Prostate gland (tissue), 2 donors: ENCODE results near the gene PADI1. TPM values are rescaled to one million over a fixed set of nuclear protein-coding genes. Genes with fewer than 3 reads are reported as not detected.

ENCODE experiments used
- DNase-seq: peaks from one replicate; pipeline ENCODE4 v3.0.0-alpha.2; 2019; ENCODE audit warnings: low spot score
- H3K27ac ChIP-seq, 2 donors: fragments of 200-600 bp; sonication (generic); 2 replicates each; pipeline ENCODE4 v1.5.1; 2017 to 2019
- H3K27me3 ChIP-seq: fragments of 200-600 bp; sonication (generic); replicated peaks from 2 replicates; pipeline ENCODE4 v1.5.1; 2019; ENCODE audit not compliant: insufficient read depth
- H3K36me3 ChIP-seq, 2 donors: fragments of 200-600 bp; sonication (generic); 1 replicate in 1 of 2; 2 replicates in 1 of 2; pipeline versions ENCODE4 v1.5.1 to v1.8.1; 2017 to 2019
- H3K4me1 ChIP-seq: fragments of 200-600 bp; sonication (generic); replicated peaks from 2 replicates; pipeline ENCODE4 v1.5.1; 2019
- H3K4me3 ChIP-seq, 2 donors: fragments of 200-600 bp; sonication (generic); 2 replicates each; pipeline ENCODE4 v1.5.1; 2017 to 2019
- H3K9me3 ChIP-seq: fragments of 200-600 bp; sonication (generic); 2 replicates; pipeline ENCODE4 v1.5.1; 2017
- POLR2A ChIP-seq: fragments of 450-650 bp; IDR thresholded peaks from one replicate; pipeline ENCODE4 v1.6.1; 2016; ENCODE audit warnings: antibody characterized with exemption, mild to moderate bottlenecking
- POLR2AphosphoS5 ChIP-seq: sonication (generic); formaldehyde crosslinking; IDR thresholded peaks from one replicate; pipeline ENCODE4 v1.6.1; 2017; ENCODE audit warnings: antibody characterized with exemption
- WGBS: methylation state at CpG from one replicate; pipeline ENCODE4 v1.1.5; 2018; 5-methylcytosine and 5-hydroxymethylcytosine counted together
- intact Hi-C: fragments of 100-400 bp; cut with DNase I; formaldehyde crosslinking; loops from one replicate; pipeline ENCODE4 v1.14.2; 2022
- total RNA-seq, 2 donors: library from RNA; depleted of rRNA; stranded (reverse); fragments of >200 nt; gene quantifications; one replicate each; pipeline ENCODE4 v1.1.0, GENCODE V29; 2016
- TF ChIP-seq, protein P1 (sequence below), 4 experiments: fragments of 200-600 bp in 2 of 4; fragments of 450-650 bp in 2 of 4; sonication (generic) in 2 of 4; IDR thresholded peaks; 1 replicate in 3 of 4; 2 replicates in 1 of 4; pipeline ENCODE4 v1.5.1; 2016 to 2019; ENCODE audit warnings: antibody characterized with exemption in 4 of 4, mild to moderate bottlenecking in 2 of 4, moderate library complexity in 2 of 4

Gene PADI1
- total RNA-seq, 2 donors from 2014 or later = 0.18 to 0.34 TPM

DNA sequence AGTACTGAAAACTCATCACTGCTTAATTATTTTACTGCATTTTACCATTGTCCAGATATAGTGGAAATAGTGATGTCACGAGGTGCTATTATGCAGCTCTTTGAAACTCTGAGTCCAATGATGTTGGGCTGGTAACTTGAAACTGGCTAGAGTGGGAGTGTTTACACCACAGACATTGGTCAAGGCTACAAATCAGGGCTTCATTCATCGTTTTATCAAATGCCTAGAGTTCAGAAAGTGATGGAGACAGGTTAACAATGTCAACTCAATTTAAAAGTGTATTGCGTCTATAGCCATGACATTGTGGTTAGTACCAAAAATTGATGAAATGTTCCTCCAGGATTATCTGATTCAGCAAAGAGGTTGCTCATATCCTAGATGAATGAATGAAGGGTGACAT, 12.7 kb downstream of the PADI1 start:
- Histone ChIP-seq H3K27me3 (no peaks in the 10 kb centered on the region), H3K4me1 (no peaks in the 10 kb centered on the region), H3K4me3 (no peak overlapping the region), H3K36me3 (no peaks in the 10 kb centered on the region), H3K27ac (no peak overlapping the region), H3K9me3 (no peaks in the 10 kb centered on the region)
- no peak for DNase-seq
- TF ChIP-seq, protein P1, sequence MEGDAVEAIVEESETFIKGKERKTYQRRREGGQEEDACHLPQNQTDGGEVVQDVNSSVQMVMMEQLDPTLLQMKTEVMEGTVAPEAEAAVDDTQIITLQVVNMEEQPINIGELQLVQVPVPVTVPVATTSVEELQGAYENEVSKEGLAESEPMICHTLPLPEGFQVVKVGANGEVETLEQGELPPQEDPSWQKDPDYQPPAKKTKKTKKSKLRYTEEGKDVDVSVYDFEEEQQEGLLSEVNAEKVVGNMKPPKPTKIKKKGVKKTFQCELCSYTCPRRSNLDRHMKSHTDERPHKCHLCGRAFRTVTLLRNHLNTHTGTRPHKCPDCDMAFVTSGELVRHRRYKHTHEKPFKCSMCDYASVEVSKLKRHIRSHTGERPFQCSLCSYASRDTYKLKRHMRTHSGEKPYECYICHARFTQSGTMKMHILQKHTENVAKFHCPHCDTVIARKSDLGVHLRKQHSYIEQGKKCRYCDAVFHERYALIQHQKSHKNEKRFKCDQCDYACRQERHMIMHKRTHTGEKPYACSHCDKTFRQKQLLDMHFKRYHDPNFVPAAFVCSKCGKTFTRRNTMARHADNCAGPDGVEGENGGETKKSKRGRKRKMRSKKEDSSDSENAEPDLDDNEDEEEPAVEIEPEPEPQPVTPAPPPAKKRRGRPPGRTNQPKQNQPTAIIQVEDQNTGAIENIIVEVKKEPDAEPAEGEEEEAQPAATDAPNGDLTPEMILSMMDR (IDR thresholded peaks at IDR 0.05) = no peak
- no peak for TF ChIP-seq POLR2AphosphoS5
- TF ChIP-seq POLR2A = no peak
- intact Hi-C loops = no loop called here
- 88% methylated on average over 3 of the region's 3 CpGs for WGBS

DNA sequence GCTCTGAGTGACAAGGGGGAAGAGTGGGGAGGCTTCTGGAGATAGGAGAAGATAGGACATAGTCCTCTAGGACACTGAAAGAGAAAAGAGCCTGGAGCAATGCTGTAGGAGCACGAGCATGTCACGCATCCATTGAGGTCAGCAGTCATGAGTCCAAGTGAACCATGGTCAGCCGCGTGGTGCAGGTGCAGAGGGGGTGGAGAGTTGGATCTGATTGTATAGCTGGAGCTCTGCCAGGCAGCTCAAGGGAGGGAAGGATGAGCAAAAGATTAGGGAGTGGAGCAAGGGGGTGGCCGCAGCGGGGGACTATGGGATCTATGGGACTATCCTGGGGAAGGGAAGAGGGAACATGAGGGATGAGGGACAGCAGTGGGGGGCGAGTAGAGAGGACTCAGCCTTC, 14.0 kb downstream of the PADI1 start:
- WGBS = 59% methylated on average over 7 of the region's 7 CpGs
- DNase-seq = no peak
- Histone ChIP-seq H3K9me3 (no peaks in the 10 kb centered on the region), H3K27ac (no peak overlapping the region), H3K4me1 (no peaks in the 10 kb centered on the region), H3K4me3 (no peak overlapping the region), H3K27me3 (no peaks in the 10 kb centered on the region), H3K36me3 (no peaks in the 10 kb centered on the region)
- intact Hi-C loops = no loop called here
- TF ChIP-seq, protein P1 (IDR thresholded peaks at IDR 0.05) = no peak
- no peak for TF ChIP-seq POLR2AphosphoS5
- no peak for TF ChIP-seq POLR2A

DNA sequence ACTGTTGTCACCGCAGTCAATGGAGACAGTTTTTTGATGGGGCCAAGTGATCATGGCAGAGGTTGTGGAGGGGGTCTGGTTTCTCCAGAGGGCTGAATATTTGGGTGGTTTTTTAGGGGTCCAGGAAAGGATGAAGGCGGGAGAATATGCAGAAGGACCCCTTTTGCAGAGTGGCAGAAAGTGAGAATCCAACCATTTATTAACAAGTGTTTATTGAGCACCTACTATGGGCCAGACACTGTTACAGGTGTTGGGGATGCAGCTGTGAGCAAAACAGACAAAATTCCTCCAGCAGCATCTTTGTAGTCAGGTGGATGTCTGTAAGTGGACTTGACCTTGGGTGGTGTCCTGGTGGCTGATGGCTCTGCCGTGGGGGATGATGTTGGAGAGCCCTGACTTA, 15.4 kb downstream of the PADI1 start:
- 82% methylated on average over 3 of the region's 3 CpGs for WGBS
- Histone ChIP-seq H3K4me1 (no peaks in the 10 kb centered on the region), H3K27me3 (no peaks in the 10 kb centered on the region), H3K9me3 (no peaks in the 10 kb centered on the region), H3K36me3 (no peaks in the 10 kb centered on the region), H3K4me3 (no peak overlapping the region), H3K27ac (no peak overlapping the region)
- TF ChIP-seq POLR2A = no peak
- TF ChIP-seq POLR2AphosphoS5 = no peak
- TF ChIP-seq, protein P1 (IDR thresholded peaks at IDR 0.05) = no peak
- no peak for DNase-seq
- intact Hi-C loops = no loop called here

DNA sequence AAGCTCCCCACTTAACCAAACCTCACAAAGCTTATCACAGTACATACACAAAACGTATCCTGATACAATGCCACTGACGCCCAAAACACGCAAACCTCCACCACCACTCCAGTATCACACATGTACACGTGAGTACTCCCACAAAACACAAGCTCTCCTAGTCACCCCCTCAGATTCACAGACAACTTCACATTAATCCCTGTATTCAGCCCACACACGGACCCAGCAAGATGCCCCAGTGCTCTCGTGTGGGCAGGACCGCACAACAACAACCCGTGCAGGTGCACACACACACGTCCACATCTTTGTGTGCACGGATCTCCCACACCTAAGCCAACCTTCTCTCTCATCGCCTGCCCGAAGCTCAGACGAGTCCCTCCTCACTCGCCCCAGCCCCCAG, 17.6 kb downstream of the PADI1 start:
- H3K27me3 ChIP-seq = no peaks in the 10 kb centered on the region
- no peak overlapping the region for H3K27ac ChIP-seq
- 89% methylated on average over 14 of the region's 14 CpGs for WGBS
- intact Hi-C loops = no loop called here
- TF ChIP-seq POLR2AphosphoS5 (no peak), POLR2A (no peak)
- TF ChIP-seq, protein P1 (IDR thresholded peaks at IDR 0.05) = no peak
- no peaks in the 10 kb centered on the region for H3K9me3 ChIP-seq
- no peak for DNase-seq
- H3K4me1 ChIP-seq = no peaks in the 10 kb centered on the region
- H3K4me3 ChIP-seq = no peak overlapping the region
- no peaks in the 10 kb centered on the region for H3K36me3 ChIP-seq

DNA sequence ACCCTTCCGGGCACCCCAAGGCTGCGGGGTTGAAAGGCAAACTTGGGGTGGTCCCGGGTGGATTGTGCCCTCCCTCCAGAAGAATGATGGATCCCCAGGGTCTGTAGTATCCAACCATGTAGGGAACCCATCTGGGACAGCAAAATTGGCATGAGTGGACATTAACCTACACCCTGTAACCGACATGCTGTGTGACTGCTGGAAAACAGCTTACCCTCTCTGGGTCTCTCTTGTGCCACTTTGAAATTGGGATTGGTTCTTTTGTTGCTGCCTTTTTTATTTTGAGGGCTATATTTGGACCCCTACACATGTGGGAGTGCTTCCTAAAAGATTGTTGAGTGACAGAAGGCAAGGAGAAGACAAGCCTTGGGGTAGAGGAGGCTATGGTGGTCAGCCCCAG, 19.5 kb downstream of the PADI1 start:
- no peak for DNase-seq
- TF ChIP-seq POLR2AphosphoS5 = no peak
- TF ChIP-seq, protein P1 (IDR thresholded peaks at IDR 0.05) = no peak
- no peak for TF ChIP-seq POLR2A
- H3K27me3 ChIP-seq = no peaks in the 10 kb centered on the region

More for the DNA sequence above, 19.5 kb downstream of the PADI1 start:
- 94% methylated on average over 4 of the region's 4 CpGs for WGBS
- no peak overlapping the region for H3K27ac ChIP-seq
- H3K9me3 ChIP-seq = no peaks in the 10 kb centered on the region
- no peaks in the 10 kb centered on the region for H3K36me3 ChIP-seq
- no peaks in the 10 kb centered on the region for H3K4me1 ChIP-seq
- intact Hi-C loops = no loop called here
- no peak overlapping the region for H3K4me3 ChIP-seq
